H9 (cell line): ENCODE data around the gene WFDC5. TPM values are rescaled to one million over a fixed set of nuclear protein-coding genes. Genes with fewer than 3 reads are reported as not detected.

Source experiments
- DNase-seq: peaks from one replicate; pipeline ENCODE4 v3.0.0-alpha.2; 2017
- H2AFZ ChIP-seq: one replicate; pipeline ENCODE4 v1.6.1; 2013; ENCODE audit warnings: mild to moderate bottlenecking, low read length, control low read depth, moderate library complexity
- H2AK5ac ChIP-seq: 2 replicates; pipeline ENCODE4 v1.6.1; 2013; ENCODE audit warnings: low read length, control low read depth, mixed read lengths; ENCODE audit not compliant: insufficient read length
- H2BK120ac ChIP-seq: one replicate; pipeline ENCODE4 v1.6.1; 2013; ENCODE audit warnings: low read depth, mild to moderate bottlenecking, low read length, control low read depth, inconsistent platforms; ENCODE audit not compliant: poor library complexity, severe bottlenecking
- H2BK12ac ChIP-seq: 2 replicates; pipeline ENCODE4 v1.6.1; 2013; ENCODE audit warnings: low read length, control low read depth, mixed read lengths, low read depth; ENCODE audit not compliant: insufficient read length
- H2BK15ac ChIP-seq: 2 replicates; pipeline ENCODE4 v1.6.1; 2013; ENCODE audit warnings: low read depth, low read length, control low read depth
- H2BK20ac ChIP-seq: one replicate; pipeline ENCODE4 v1.6.1; 2013; ENCODE audit warnings: low read depth, mild to moderate bottlenecking, low read length, control low read depth, inconsistent platforms; ENCODE audit not compliant: poor library complexity, severe bottlenecking
- H2BK5ac ChIP-seq: 2 replicates; pipeline ENCODE4 v1.6.1; 2013; ENCODE audit warnings: low read length, control low read depth, mixed read lengths; ENCODE audit not compliant: insufficient read length
- H3K14ac ChIP-seq: 2 replicates; pipeline ENCODE4 v1.6.1; 2013; ENCODE audit warnings: low read length, control low read depth; ENCODE audit not compliant: insufficient read depth
- H3K18ac ChIP-seq: 2 replicates; pipeline ENCODE4 v1.6.1; 2013; ENCODE audit warnings: low read depth, mild to moderate bottlenecking, mixed read lengths, low read length, control low read depth; ENCODE audit not compliant: insufficient read length
- H3K23ac ChIP-seq: 2 replicates; pipeline ENCODE4 v1.6.1; 2013; ENCODE audit warnings: low read length, control low read depth, mixed read lengths, low read depth; ENCODE audit not compliant: insufficient read length
- H3K23me2 ChIP-seq: 2 replicates; pipeline ENCODE4 v1.6.1; 2013; ENCODE audit warnings: low read depth, mild to moderate bottlenecking, mixed read lengths, low read length, control low read depth; ENCODE audit not compliant: insufficient read length, poor library complexity, severe bottlenecking
- H3K27ac ChIP-seq: 2 replicates; pipeline ENCODE4 v1.5.1; 2013; ENCODE audit warnings: low read length, control low read depth, mixed read lengths, low read depth; ENCODE audit not compliant: insufficient read length
- H3K27me3 ChIP-seq: 2 replicates; pipeline ENCODE4 v1.6.1; 2013; ENCODE audit warnings: low read length, control low read depth, inconsistent platforms; ENCODE audit not compliant: insufficient read depth
- H3K4ac ChIP-seq: 2 replicates; pipeline ENCODE4 v1.6.1; 2013; ENCODE audit warnings: low read depth, mild to moderate bottlenecking, control low read depth, inconsistent platforms, low read length, moderate library complexity
- H3K4me1 ChIP-seq: 2 replicates; pipeline ENCODE4 v1.6.1; 2013; ENCODE audit warnings: low read length, control low read depth, inconsistent platforms; ENCODE audit not compliant: insufficient read depth
- H3K4me2 ChIP-seq: 2 replicates; pipeline ENCODE4 v1.6.1; 2013; ENCODE audit warnings: low read length, control low read depth, mixed read lengths; ENCODE audit not compliant: insufficient read length, insufficient read depth
- H3K56ac ChIP-seq: 2 replicates; pipeline ENCODE4 v1.6.1; 2013; ENCODE audit warnings: low read depth, mild to moderate bottlenecking, mixed read lengths, low read length, control low read depth; ENCODE audit not compliant: insufficient read length
- H3K79me1 ChIP-seq: 2 replicates; pipeline ENCODE4 v1.6.1; 2013; ENCODE audit warnings: low read depth, mild to moderate bottlenecking, moderate library complexity, low read length, control low read depth, inconsistent platforms; ENCODE audit not compliant: insufficient read depth, poor library complexity, severe bottlenecking
- H3K79me2 ChIP-seq: 2 replicates; pipeline ENCODE4 v1.6.1; 2013; ENCODE audit warnings: low read length, control low read depth, inconsistent platforms; ENCODE audit not compliant: insufficient read depth
- H3K9ac ChIP-seq: 2 replicates; pipeline ENCODE4 v1.6.1; 2013; ENCODE audit warnings: low read length, control low read depth, mixed read lengths; ENCODE audit not compliant: insufficient read length; ENCODE audit errors: extremely low read depth
- H3K9me3 ChIP-seq: one replicate; pipeline ENCODE4 v1.6.1; 2013; ENCODE audit warnings: low read depth, low read length, inconsistent platforms; ENCODE audit not compliant: control insufficient read depth
- H3T11ph ChIP-seq: one replicate; pipeline ENCODE4 v1.6.1; 2013; ENCODE audit warnings: mild to moderate bottlenecking, low read length, control low read depth, inconsistent platforms
- H4K20me1 ChIP-seq: one replicate; pipeline ENCODE4 v1.6.1; 2013; ENCODE audit not compliant: control insufficient read depth, insufficient read length, insufficient read depth
- H4K5ac ChIP-seq: 2 replicates; pipeline ENCODE4 v1.6.1; 2013; ENCODE audit warnings: low read depth, mild to moderate bottlenecking, mixed read lengths, low read length, control low read depth; ENCODE audit not compliant: insufficient read length
- H4K8ac ChIP-seq: replicated peaks from 2 replicates; pipeline ENCODE4 v1.6.1; 2013; ENCODE audit warnings: low read length, control low read depth, mixed read lengths, low read depth; ENCODE audit not compliant: insufficient read length
- H4K91ac ChIP-seq: 2 replicates; pipeline ENCODE4 v1.6.1; 2013; ENCODE audit warnings: low read depth, mild to moderate bottlenecking, moderate library complexity, mixed read lengths, low read length, control low read depth; ENCODE audit not compliant: insufficient read length
- H3K27ac Mint-ChIP-seq, 3 experiments: 2 replicates in 2 of 3; 3 replicates in 1 of 3; pipeline ENCODE4 v1.8.0; 2020 to 2021; ENCODE audit warnings: mixed read lengths in 3 of 3, mild to moderate bottlenecking in 1 of 3, moderate library complexity in 1 of 3
- H3K27me3 Mint-ChIP-seq: 2 replicates; pipeline ENCODE4 v1.8.0; 2021; ENCODE audit warnings: low read depth, mild to moderate bottlenecking, moderate library complexity, mixed read lengths
- H3K36me3 Mint-ChIP-seq, 3 experiments: 2 replicates in 2 of 3; 3 replicates in 1 of 3; pipeline ENCODE4 v1.8.0; 2020 to 2021; ENCODE audit warnings: low read depth in 3 of 3, mixed read lengths in 3 of 3; ENCODE audit not compliant: insufficient read depth in 1 of 3
- H3K4me1 Mint-ChIP-seq, 2 experiments: 2 replicates each; pipeline ENCODE4 v1.8.0; 2020; ENCODE audit warnings: mixed read lengths in 2 of 2
- H3K4me3 Mint-ChIP-seq, 2 experiments: 2 replicates in 1 of 2; 3 replicates in 1 of 2; pipeline ENCODE4 v1.8.0; 2020 to 2021; ENCODE audit warnings: mild to moderate bottlenecking in 2 of 2, mixed read lengths in 2 of 2, moderate library complexity in 1 of 2
- H3K9me3 Mint-ChIP-seq, 2 experiments: 2 replicates in 1 of 2; 3 replicates in 1 of 2; pipeline ENCODE4 v1.8.0; 2020; ENCODE audit warnings: mild to moderate bottlenecking in 2 of 2, mixed read lengths in 2 of 2, moderate library complexity in 1 of 2
- CTCF ChIP-seq: fragments of 200-600 bp; sonication (generic); conservative IDR thresholded peaks from 3 replicates; pipeline ENCODE4 v1.8.0; 2021; ENCODE audit warnings: antibody characterized with exemption, mild to moderate bottlenecking
- WGBS: extraction: QIAGEN DNeasy Blood & Tissue Kit; methylation state at CpG from one replicate; pipeline ENCODE4 v1.1.7; 2013; ENCODE audit warnings: missing lambda C conversion rate, low lambda C conversion rate, mixed read lengths; ENCODE audit not compliant: insufficient read length; ENCODE audit errors: extremely low coverage; 5-methylcytosine and 5-hydroxymethylcytosine counted together
- long read RNA-seq: library from polyadenylated mRNA; unstranded; transcript quantifications from one replicate; pipeline ENCODE4 v2.0.0, GENCODE V29; 2020
- total RNA-seq: library from RNA; stranded (reverse); gene quantifications from 2 replicates; pipeline ENCODE4 v1.2.1, GENCODE V29; 2021

Gene WFDC5
- not detected in 2 replicates for total RNA-seq
- long read RNA-seq: 0 reads

GRCh38 chr20:45114465-45115385 lies at the start of gene WFDC5:
Gene WFDC5 (minus strand): TSS chr20:45115174. CDS start chr20:45115083, 91 bp downstream.
- Histone ChIP-seq H3T11ph (no peak within 1 kb of the TSS), H3K4ac (no peak within 1 kb of the TSS), H3K18ac (no peak within 1 kb of the TSS), H3K14ac (no peak within 1 kb of the TSS), H3K79me1 (no peaks in the 10 kb centered on the region), H3K9ac (no peak within 1 kb of the TSS), H2AFZ (no peak within 1 kb of the TSS), H4K5ac (no peak within 1 kb of the TSS), H2BK5ac (no peak within 1 kb of the TSS), H3K79me2 (no peaks in the 10 kb centered on the region), H4K8ac (no peak within 1 kb of the TSS), H2BK120ac (no peak within 1 kb of the TSS), H3K23me2 (no peaks in the 10 kb centered on the region), H2BK20ac (no peak within 1 kb of the TSS), H3K27me3 (no peaks in the 10 kb centered on the region), H3K23ac (no peak within 1 kb of the TSS), H4K20me1 (no peaks in the 10 kb centered on the region), H3K9me3 (no peaks in the 10 kb centered on the region), H3K4me1 (no peaks in the 10 kb centered on the region), H3K56ac (no peak within 1 kb of the TSS), H2BK15ac (no peak within 1 kb of the TSS), H3K27ac (no peak within 1 kb of the TSS), H2BK12ac (no peak within 1 kb of the TSS), H3K4me2 (no peak within 1 kb of the TSS), H2AK5ac (no peak within 1 kb of the TSS), H4K91ac (no peak within 1 kb of the TSS)
- DNase-seq: no peak
- Mint-ChIP-seq H3K36me3 (no peaks in the 10 kb centered on the region), H3K4me1 (peaks cover 9 to 16% of the 10 kb centered on the region in 2 experiments), H3K4me3 (no peak within 1 kb of the TSS; a peak in 1 of 5 replicates), H3K27me3 (peaks cover 7% of the 10 kb centered on the region), H3K27ac (no peak within 1 kb of the TSS), H3K9me3 (no peaks in the 10 kb centered on the region)
- WGBS: no CpG with 5 or more reads among the region's 16 CpGs
- no peak for TF ChIP-seq CTCF
